Stimulated activated CD8-positive, alpha-beta memory T cell treated with anti-CD3 and anti-CD28 coated beads, Interleukin-12 subunit alpha, Interleukin-12 subunit beta, amount 100 ng/mL, for 1 hour (primary cell): Measurements from ENCODE around the gene CDV3.
"Not testable (repeated sequence)": the region's sequence is repeated elsewhere in the genome, so short reads cannot be mapped to it uniquely, and the experiment has no call there.

ENCODE experiments used
- DNase-seq: peaks from one replicate; pipeline ENCODE4 v3.0.0-alpha.2; 2020; ENCODE audit warnings: low read depth

Gene CDV3

GRCh38 chr3:133573629-133574194, at the start of gene CDV3:
Gene CDV3, plus strand, starts transcription at chr3:133573686. Its CDS starts 359 bp downstream, at chr3:133574045.
- DNase-seq = no peak

GRCh38 chr3:133523758-133524157, 49.7 kb upstream of the CDV3 start:
- not testable (repeated sequence) for DNase-seq

DNA sequence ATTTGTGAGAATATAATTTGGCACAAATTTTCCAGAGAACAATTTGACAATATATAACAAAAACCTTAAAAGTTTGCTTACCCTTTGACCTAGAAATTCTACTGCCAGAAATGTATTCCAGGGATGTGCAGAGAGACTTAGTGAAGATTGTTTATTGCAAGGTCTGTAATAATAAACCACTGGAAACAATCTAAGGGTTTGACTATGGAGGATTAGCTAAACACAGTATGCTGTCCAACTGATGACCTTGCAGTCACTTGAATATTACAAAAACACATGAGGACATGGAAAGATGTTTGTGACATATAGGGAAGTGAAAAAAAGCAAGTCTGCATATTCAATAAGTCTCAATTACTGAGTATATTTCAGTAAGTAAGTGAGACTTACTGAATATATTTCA, 48.1 kb upstream of the CDV3 start:
- DNase-seq = no peak

DNA sequence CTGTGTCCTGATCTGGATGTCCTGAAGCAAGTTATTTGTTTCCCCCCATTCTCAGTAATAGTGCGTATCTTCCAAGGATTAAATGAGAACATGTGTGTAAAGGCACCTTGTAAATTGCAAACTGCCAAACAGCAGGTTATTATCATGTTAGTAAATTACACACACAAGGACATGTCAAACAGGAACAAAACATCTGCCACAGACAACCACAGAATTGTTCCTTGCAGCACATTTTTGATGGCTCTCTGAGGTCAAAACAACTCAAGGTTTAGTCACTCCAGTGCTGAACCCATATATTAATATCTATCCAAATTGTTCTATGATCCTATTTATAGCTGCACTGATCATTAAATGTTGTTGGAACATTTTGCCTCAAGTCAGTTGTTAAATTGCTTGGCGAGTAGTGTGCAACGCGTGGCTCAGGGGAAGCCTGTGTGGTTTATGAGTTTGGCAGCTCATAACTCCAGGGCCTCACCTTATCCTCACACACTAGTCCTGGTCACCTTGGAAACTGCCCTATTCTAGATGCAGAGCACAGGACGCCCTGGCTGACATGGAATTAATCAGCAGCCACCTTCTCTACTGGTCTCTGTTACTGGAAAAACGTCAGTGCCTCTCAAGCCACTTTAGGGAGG, 46.3 kb upstream of the CDV3 start:
- DNase-seq = no peak

DNA sequence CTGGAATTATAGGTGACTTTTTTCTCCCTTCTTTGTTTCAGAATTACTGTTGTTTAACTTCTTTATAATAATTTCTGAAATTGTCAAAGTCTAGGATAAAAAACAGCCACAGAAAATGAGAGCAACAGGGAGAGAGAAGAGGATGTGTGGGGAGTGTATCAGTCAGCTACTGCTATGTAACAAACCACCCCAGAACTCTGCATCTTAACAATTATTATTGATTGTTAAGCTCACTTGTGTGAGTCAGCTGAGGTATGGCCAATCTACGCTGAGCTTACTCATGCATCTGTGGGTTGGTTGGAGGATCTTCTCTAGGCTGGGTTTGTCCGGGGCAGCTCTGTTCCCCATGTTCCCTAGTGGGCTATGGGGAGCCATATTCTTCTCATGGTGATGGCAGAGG, 43.7 kb upstream of the CDV3 start:
- DNase-seq = no peak

GRCh38 chr3:133531981-133532380, 41.5 kb upstream of the CDV3 start:
- DNase-seq = no peak

- DNase-seq = no peak
Observed at GRCh38 chr3:133532951-133533350, 40.5 kb upstream of the CDV3 start.

- no peak for DNase-seq
Observed at GRCh38 chr3:133535971-133536881, 37.3 kb upstream of the CDV3 start.

DNA sequence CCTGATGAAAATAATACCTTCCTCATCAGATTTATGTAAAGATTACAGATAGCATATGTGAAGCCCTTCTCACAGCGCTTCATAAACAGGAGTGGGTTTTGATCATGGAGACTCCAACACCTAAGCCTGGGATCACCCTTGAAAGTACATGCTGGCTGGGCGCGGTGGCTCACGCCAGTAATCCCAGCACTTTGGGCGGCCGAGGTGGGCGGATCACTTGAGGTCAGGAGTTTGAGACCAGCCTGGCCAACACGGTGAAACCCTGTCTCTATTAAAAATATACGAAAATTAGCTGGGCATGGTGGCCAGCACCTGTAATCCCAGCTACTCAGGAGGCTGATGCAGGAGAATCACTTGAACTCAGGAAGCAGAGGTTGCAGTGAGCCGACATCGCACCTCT, 36.4 kb upstream of the CDV3 start:
- DNase-seq = not testable (repeated sequence)

DNA sequence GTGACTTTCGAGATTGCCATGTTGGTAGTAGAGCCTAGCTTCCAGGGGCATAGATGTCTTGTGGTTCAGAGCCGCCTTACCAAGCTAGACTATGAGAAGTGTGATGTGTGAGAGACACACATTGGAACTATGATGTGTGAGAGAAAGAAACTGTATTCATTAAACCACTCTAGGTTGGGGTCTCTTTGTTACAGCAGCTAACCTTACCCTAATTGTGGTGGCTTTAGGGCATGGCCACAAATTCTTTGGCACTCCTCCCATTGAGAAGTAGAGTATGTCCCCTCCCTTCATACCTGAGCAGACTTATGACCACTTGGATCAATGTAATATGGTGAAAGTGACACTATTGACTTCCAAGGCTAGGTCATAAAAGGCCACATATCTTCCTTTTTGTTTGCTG, 35.3 kb upstream of the CDV3 start:
- DNase-seq = no peak

- no peak for DNase-seq
Observed at GRCh38 chr3:133540896-133541674, 32.4 kb upstream of the CDV3 start.

- DNase-seq = no peak
Observed at GRCh38 chr3:133542871-133543270, 30.6 kb upstream of the CDV3 start.

DNA sequence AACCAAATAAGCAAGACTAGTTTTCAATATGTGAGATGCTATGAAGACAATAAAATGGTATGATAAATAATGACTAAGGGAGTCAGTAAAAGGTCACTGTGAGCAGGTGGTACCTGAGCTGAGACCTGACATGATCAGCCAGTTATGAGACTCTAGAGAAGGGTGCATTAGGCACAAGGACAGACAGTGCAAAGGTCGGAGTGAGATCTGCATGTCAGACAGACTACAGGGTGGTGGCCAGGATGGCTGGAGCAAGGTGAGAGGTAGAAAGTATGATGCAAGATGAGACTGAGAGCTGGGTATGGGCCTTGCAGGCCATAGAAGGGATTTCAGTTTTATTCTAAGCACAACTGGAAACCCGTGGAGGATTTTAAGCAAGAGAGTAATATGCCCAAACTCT, 28.5 kb upstream of the CDV3 start:
- not testable (repeated sequence) for DNase-seq

DNA sequence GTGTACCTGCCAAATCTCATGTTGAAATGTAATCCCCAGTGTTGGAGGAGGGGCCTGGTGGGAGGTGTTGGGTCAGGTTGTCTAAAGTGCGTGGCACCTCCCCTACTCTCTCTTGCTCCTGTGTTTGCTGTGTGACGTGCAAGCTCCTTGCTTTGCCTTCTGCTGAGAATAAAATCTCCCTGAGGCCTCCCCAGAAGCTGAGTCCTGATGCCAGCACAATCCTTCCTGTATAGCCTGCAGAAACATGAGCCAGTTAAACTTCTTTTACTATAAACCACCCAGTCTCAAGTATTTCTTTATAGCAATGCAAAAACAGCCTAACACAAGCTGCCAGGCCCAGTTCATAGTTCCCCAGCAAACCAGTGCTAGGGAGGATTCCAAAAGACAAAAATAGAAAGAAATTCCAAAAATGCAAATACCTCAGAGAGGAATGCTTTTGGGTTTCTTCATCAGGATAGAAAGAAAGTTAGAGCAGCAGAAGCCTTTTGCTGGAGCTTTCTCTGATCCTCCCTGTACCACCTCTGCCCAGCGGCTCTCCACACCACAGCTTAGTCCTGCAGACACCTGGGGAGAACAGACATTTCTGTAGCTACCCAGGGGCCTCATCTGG, 25.9 kb upstream of the CDV3 start:
- DNase-seq = no peak

- DNase-seq = no peak
Observed at GRCh38 chr3:133548090-133548489, 25.4 kb upstream of the CDV3 start.

- DNase-seq = no peak
Observed at GRCh38 chr3:133549565-133549964, 23.9 kb upstream of the CDV3 start.

DNA sequence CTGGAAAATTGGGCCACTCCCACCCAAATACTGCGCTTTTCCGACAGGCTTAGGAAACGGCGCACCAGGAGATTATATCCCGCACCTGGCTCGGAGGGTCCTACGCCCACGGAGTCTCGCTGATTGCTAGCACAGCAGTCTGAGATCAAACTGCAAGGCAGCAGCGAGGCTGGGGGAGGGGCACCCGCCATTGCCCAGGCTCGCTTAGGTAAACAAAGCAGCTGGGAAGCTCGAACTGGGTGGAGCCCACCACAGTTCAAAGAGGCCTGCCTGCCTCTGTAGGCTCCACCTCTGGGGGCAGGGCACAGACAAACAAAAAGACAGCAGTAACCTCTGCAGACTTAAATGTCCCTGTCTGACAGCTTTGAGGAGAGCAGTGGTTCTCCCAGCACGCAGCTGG, 21.9 kb upstream of the CDV3 start:
- not testable (repeated sequence) for DNase-seq

DNA sequence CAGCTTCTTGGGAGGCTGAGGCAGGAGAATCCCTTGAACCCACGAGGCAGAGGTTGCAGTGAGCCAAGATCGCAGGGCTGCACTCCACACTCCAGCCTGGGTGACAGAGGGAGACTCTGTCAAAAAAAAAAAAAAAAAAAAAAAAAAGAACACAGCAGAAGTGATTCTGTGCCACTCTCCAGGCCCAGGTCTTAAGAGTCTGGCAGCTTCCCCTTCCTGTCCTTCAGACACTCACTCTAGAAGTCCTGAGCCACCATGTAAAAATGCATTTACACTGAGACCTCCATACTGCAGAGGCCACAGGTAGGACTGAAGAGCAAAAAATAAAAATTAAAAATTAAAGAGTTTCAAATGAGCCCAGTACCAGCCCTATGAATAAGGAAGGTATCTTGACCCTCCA, 11.8 kb upstream of the CDV3 start:
- no peak for DNase-seq

DNA sequence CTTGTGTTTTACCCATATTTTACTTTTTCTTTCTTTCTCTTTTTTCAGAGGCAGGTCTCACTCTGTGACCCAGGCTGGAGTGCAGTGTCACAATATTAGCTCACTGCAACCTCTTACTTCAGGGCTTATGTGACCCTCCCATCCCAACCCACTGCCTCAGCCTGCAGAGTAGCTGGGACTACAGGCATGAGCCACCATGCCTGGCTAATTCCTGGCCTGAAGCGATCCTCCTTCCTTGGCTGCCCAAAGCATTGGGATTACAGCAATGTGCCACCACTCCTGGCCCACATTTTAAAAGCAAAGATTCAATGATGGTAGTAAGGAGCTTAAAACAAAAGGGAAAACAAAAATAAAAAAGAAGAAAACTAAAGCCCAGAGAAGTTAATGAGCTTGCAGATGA, 11.1 kb upstream of the CDV3 start:
- DNase-seq = no peak

DNA sequence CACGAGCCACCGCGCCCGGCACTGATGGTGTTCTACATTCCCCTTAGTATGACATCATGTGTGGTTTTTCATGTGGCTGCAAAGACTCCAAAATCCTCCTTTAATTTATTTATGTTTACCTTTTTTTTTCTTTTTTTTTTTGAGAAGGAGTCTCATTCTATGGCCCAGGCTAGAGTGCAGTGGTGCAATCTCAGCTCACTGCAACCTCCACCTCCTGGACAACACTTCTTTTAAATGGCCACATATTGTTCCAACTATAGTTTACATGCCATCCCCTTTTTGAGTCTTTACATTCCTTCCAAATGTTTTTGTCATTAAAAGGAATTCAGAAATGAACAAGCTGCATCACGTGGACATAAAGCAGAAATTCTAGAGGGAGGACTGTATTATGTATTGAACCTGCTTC, 10.3 kb upstream of the CDV3 start:
- DNase-seq = no peak

DNA sequence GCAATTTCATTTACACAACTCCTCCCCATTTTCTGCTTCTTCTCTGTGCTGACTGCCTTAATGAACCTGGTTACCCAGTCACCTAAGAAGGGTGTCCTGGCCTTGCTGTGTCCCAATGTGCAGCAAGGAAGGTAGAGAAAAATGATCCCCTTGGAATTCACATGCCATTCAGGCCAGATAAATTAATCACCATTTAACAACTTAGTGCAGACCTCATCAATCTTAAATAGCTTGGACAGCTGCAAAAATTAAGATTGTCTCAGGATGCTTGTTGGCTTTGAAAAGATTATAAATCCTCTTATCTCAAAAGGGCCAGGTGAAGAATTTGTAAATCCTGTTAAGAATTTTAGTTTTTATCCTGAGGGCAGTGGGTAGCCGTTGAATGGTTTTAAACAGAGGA, 9.7 kb upstream of the CDV3 start:
- no peak for DNase-seq
